ENCODE measurements around the gene MAGEE2. TPM values are rescaled to one million over a fixed set of nuclear protein-coding genes. Genes with fewer than 3 reads are reported as not detected.
"Not testable (repeated sequence)": the region's sequence is repeated elsewhere in the genome, so short reads cannot be mapped to it uniquely, and the experiment has no call there.

MAGEE2 gene
- not detected for total RNA-seq
- long read RNA-seq, result 0 reads

- DNase-seq (no peak), ATAC-seq (no peak)
- intact Hi-C loops (cut with DNase I, micrococcal nuclease), result no loop called here
These were observed at the start of gene MAGEE2 for GRCh38 chrX:75784680-75785491. Gene MAGEE2 (minus strand): TSS chrX:75785254. CDS start chrX:75785051, 203 bp downstream.

DNA sequence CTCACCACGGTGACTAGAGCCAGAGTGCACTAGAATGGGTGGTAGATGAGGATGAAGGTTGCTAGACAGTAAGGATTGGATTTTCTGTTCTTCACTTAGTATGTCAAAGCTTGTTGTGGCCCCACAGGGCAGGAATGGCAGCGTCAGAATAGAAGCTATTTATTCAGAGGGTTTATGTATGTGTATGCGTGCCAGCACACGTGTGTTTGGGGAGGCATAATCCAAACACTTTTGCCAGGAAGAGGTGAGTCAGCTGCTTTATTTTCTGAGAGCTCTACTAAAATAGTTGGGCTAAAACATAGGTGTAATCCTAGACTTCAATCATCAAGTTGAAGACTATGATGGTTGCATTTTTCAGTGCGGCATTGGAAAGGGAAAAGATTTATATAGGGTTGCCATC lies 1.2 kb upstream of the MAGEE2 start:
- no peak for ATAC-seq
- intact Hi-C loops (cut with DNase I, micrococcal nuclease), result no loop called here

DNA sequence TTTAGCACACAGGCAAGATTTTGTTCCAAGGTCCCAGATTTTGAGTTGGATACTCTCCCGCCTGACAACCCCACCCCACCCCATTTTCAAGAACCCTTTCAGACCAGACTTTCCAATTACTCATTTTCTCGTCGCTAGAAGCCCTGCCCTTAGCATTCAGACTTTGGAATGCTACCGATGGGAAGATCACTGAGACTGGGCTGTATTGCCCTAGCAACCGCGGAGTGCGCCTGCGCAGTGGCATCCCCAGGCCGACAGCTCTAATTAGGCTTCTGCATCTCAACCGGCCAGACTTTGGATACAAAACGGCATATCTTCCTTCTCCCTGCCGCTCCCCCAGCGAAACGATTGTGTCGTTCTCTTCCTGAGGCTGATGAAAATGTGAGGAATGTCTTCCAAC lies 3.4 kb downstream of the MAGEE2 start:
- intact Hi-C loops (cut with DNase I, micrococcal nuclease), result no loop called here
- DNase-seq (no peak), ATAC-seq (no peak)

More for the DNA sequence above, 1.2 kb upstream of the MAGEE2 start:
- no peak for DNase-seq

- intact Hi-C loops (cut with DNase I, micrococcal nuclease); ATAC-seq; DNase-seq: not testable (repeated sequence)
These were observed 17.0 kb downstream of the MAGEE2 start for GRCh38 chrX:75768063-75768462.

- intact Hi-C loops (cut with DNase I, micrococcal nuclease), result no loop called here
- ATAC-seq (no peak), DNase-seq (no peak)
These were observed 36.6 kb downstream of the MAGEE2 start for GRCh38 chrX:75748431-75748830.

GRCh38 chrX:75746891-75747639 lies 38.0 kb downstream of the MAGEE2 start:
- ATAC-seq (peak; percentile 75), DNase-seq (peak in 1 of 2 donors; percentile 51)
- intact Hi-C loops (cut with DNase I, micrococcal nuclease), result no loop called here

Measured in left colon (tissue), 2 donors.